Adrenal gland (tissue), 5 donors: ENCODE results near the gene MCF2L.

Experiments
- POLR2A ChIP-seq, 2 donors: fragments of 450-650 bp; IDR thresholded peaks; one replicate each; pipeline ENCODE4 v1.6.1; 2017; ENCODE audit warnings: antibody characterized with exemption in 2 of 2, mild to moderate bottlenecking in 2 of 2, moderate library complexity in 1 of 2
- TF ChIP-seq, protein P1 (sequence below), 6 experiments: fragments of 450-650 bp in 4 of 6; fragments of 200-600 bp in 2 of 6; sonication (generic) in 1 of 6; IDR thresholded peaks; 1 replicate in 5 of 6; 2 replicates in 1 of 6; pipeline versions ENCODE4 v1.5.1 to v1.8.0; 2016 to 2021; ENCODE audit warnings: antibody characterized with exemption in 6 of 6, mild to moderate bottlenecking in 2 of 6, moderate library complexity in 1 of 6
- donor health status: DM: no; HTN: no; CAD: no.

DNA sequence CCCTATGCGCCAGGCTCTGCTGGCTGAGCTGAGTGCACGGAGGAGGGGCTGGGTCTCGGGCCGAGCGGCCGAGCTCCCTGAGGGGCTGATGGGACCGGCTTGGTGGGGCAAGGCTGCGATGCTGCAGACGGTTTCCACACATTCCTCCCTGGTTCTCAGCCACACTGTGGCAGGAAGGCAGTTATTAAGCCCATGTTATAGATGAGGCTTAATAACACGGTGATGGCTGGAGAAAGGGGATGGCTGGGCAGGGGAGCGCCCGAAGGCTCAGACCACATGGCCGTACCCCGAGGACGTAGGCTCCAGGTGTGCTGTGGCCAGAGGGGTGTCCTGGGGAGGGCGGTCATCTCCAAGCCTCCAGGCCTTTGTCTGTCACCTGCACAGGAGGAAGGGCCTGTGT lies 58.6 kb downstream of the MCF2L start:
- TF ChIP-seq, protein P1, sequence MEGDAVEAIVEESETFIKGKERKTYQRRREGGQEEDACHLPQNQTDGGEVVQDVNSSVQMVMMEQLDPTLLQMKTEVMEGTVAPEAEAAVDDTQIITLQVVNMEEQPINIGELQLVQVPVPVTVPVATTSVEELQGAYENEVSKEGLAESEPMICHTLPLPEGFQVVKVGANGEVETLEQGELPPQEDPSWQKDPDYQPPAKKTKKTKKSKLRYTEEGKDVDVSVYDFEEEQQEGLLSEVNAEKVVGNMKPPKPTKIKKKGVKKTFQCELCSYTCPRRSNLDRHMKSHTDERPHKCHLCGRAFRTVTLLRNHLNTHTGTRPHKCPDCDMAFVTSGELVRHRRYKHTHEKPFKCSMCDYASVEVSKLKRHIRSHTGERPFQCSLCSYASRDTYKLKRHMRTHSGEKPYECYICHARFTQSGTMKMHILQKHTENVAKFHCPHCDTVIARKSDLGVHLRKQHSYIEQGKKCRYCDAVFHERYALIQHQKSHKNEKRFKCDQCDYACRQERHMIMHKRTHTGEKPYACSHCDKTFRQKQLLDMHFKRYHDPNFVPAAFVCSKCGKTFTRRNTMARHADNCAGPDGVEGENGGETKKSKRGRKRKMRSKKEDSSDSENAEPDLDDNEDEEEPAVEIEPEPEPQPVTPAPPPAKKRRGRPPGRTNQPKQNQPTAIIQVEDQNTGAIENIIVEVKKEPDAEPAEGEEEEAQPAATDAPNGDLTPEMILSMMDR (IDR thresholded peaks at IDR 0.05) = no peak
- TF ChIP-seq POLR2A (IDR thresholded peaks at IDR 0.05) = no peak
